Stimulated activated CD4-positive, alpha-beta T cell treated with anti-CD3 and anti-CD28 coated beads, Interleukin-2, amount 100 ng/mL, for 24 hours (primary cell): ENCODE results near the gene RPS6KL1.

Source experiments
- DNase-seq, 2 donors: peaks; one replicate each; pipeline ENCODE4 v3.0.0-alpha.2; 2020

Gene RPS6KL1, protein sequence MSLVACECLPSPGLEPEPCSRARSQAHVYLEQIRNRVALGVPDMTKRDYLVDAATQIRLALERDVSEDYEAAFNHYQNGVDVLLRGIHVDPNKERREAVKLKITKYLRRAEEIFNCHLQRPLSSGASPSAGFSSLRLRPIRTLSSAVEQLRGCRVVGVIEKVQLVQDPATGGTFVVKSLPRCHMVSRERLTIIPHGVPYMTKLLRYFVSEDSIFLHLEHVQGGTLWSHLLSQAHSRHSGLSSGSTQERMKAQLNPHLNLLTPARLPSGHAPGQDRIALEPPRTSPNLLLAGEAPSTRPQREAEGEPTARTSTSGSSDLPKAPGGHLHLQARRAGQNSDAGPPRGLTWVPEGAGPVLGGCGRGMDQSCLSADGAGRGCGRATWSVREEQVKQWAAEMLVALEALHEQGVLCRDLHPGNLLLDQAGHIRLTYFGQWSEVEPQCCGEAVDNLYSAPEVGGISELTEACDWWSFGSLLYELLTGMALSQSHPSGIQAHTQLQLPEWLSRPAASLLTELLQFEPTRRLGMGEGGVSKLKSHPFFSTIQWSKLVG

DNA sequence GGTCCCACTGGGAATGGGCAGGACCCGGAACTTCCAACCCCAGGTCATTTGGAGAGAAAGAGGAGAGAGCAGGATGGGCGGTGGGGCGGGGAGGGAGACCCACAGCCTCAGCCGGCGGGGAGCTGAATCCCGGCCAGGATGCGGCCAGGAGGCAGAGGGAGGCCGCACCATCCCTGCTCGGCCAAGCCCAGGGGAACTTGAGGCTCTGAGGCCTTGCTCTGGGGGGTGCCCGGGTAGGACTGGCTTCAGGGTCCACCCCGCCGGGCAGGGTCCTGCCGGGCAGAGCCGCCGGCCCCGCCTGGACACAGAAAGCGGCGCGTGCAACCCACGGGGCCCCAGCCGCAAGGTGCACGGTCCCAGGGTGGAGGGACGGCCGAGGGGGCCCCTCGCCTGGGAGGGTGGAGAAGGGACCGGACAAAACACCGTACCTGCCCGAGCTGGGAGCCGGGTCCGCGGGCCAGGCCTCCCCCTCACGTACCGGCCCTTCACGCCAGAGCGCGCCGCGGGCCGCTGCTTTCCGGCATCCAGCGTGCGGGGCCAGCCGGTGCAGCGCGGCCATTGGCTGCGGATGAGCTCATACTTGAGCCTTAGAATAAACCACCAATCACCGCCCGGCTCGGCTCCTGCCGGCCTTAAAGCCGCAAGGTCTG lies at the start of gene RPS6KL1:
TSS of gene RPS6KL1 (minus strand) at position 509 of the 650 bp plus-strand sequence. CDS start 1,719 bp downstream, outside the sequence.
- peak; percentile 74 to 81 for DNase-seq

DNA sequence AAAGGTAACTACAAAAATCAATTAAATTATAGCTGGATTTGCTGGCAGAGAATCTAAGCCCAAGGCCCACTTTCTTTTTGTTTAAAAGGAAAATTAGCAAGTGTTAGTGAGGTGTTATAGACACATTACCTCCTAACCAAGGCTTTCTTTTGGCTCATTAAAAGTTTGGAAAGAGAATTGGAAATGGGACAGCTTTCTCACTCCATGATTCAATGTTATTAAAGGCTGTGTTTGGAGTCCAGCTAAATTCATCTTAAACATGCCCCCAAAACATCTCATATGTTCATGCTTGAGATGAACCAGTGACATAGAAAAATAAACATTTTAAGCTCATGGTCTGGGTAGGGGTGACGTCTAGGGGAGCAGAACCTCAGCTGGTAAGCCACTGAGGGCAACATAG lies 45.8 kb upstream of the RPS6KL1 start:
- no peak for DNase-seq

DNA sequence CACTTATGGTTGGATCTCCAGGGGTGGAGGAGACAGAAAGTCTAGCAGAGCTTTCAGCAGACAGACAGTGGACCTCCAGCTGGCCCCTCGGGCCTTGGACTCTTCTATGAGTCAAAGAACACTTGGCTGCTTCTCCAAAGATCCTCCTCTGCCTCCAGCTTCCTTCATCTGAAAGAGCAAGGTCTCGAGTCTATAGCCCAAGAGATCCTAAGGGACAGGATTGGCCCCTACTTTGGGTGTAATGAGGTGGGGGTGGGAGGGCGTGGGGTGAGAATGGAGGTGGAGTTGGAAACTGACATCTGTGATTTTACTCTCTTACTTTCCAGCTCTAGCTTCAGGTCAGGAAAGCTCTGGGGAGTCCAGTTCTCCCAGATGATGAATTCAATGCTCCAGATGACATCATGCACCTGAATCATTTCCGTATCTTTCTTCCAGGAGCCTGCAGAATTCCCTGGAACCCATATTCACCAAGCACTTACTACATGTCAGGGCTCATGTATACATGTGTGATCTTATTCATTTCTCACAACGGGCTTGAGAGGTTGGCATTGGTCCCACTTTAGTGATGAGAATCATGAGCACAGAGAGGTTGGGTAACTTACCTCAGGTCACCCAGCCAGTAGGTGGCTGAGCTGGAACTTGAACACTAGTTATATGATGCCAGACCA lies 42.6 kb upstream of the RPS6KL1 start:
- no peak for DNase-seq

DNA sequence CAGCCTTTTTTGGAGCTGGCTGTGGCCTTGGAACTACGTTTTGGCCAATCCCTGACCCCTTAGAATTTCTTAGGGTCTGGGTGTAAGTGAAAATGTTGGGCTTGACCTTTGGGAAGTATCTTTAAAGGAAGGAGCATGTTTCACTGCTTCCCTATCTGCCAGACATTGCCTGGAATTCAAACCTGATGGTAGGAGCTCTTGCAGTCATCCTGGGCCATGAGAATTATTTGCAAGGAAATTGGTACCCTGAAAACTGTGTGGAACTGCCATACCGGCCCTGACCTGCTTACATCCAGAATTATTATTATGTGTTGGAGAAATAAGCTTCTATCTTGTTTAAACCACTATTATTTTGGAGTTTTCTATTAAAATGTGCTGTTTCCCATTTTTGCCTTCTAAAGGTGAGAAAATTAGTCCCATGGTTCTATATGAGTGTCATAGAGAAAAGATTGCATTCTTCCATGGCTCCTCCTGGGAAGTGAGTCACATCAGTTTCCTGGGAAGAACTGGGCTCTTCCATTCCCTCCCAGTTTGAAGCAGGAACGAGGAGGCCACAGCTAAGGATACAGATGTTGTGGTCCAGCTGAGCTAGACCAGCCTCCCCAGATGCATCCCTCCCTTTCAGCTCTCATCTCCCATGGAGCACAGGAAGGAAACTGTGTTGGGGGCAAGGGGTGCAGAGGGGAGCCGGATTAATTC lies 41.9 kb upstream of the RPS6KL1 start:
- no peak for DNase-seq

DNA sequence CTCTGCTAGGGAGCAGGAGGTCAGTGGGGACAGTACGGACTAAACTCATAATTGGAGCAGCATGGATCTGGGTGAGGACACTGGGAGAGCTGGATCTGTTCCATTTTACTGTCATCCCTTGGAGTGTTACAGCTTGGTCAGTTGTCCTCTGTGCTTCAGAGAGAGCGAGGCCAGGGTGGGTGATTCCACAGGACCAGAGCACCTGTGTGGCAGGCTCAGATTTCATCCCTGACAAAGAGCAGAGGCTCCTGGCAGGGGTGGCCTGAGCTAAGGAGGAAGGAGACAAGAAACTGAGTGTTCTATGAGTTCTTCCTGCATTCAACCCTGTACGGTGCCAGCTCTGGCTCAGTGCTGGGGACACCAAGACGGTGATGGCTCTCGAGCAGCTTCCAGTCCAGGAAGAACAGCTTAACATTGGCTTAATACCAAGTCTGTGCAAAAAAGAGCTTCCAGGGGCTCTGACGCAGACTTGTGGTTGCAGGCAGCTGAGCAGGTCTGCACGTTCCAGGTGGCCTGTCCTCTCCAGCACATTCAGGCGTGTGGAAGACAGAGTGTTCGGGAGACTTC lies 40.7 kb upstream of the RPS6KL1 start:
- no peak for DNase-seq

DNA sequence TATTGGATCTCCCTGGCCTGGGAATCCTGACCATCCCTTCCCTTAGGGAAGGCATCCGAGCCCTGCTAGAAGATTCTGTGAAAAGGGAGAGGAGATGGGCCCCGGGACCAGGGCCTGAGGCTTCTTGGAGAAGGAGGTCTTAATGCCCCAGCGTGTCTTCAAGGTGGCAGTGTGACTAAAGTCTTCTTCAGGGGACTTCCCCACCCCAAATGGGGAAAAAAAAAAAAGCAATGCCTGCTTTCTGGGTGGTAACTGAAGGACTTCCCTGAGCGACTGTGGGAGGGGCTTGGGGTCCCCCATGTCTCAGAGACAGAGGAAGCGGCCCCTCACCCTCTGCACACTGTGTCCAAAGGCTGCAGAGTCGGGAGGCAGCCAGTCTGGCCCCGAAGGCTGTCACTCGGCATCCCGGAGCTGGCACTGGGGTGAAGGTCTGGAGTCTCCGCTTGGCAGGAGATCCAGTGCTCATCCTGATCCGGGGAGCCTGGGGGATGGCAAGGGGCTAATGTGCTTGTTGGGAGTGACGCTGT lies 40.2 kb upstream of the RPS6KL1 start:
- no peak for DNase-seq

DNA sequence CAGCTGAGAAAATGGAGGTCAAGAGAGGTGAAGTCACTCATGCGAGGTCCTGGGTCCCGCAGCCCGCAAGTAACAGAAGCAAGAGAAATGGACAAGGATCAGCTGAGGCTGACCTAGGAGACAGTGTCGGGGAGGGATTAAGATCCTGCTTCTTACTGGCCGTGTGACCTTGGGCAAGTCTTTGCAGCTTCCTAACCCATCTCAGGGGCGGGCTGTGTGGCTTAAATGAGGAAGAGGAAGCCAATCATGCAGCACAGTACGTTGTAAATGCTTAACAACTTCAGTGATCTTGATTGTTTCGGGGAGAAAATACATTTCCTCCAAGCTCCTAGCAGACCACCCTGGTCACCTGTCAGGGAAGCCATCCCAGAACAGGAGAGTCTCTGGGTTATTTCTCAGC lies 39.4 kb upstream of the RPS6KL1 start:
- no peak for DNase-seq

DNA sequence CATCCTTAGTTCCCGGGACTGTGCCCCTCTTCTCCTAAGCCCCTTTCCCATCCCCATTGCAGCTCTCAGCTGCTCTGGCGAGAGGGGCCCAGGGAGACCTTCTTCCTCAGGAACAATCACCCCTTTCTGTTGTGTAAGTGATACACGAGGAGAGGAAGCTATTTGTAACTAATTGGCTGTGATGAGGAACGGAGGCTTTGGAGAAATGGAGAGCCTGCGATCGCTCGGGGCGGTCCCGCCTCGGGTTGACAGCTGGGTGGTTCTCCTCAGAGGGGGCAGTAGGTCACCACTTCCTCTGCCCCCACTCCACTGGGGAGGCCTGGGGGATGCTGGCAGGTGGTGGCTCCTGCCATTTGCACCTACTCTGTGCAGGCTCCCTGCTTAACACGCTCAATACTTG lies 39.0 kb upstream of the RPS6KL1 start:
- no peak for DNase-seq

DNA sequence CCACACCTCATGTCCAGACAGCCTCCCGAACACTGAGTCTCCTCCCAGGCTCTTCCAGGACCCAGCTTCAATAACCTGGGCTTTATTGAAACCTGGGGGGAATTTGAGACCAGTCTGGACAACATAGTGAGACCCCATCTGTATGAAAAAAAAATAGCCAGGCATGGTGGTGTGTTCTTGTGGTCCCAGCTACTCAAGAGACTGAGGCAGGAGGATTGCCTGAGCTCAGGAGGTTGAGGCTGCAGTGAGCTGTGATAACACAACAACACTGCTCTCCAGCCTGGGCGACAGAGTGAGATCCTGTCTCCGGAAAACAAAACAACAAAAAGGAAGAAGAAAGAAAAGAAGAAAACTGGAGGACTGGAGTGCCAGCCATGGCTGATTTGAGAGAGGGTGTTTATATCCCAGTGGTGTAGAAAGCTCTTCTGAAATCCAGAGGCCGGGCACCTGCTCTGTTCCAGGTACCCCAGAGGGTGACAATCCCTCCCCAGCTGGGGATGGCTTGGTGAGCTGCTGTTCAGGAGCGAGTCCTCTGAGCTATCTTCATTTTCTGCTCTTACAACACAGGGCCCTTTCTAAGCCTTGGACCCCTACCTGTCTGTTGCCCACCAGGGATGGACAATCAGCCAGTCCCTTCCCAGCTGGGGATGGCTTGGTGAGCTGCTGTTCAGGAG lies 38.3 kb upstream of the RPS6KL1 start:
- DNase-seq: no peak

DNA sequence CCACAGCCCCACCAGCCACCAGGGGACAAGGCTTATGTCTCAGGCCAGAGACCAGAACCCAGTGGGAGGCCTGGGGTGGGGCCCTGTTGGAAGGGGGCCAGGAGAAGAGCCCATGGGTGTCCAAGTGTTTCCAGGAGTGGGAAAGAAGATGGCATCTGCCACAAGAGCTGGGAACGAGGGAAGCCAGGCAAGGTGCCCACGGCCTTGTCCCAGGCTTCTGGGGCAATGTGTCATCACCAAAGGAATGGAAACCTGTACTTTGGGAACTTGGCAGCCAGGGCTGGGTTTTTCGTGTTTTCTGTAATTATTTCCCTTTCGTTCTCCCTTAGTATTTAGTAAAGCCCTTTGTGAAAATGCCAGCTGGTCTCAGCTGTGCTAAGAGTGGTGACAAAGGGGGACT lies 37.7 kb upstream of the RPS6KL1 start:
- no peak for DNase-seq

DNA sequence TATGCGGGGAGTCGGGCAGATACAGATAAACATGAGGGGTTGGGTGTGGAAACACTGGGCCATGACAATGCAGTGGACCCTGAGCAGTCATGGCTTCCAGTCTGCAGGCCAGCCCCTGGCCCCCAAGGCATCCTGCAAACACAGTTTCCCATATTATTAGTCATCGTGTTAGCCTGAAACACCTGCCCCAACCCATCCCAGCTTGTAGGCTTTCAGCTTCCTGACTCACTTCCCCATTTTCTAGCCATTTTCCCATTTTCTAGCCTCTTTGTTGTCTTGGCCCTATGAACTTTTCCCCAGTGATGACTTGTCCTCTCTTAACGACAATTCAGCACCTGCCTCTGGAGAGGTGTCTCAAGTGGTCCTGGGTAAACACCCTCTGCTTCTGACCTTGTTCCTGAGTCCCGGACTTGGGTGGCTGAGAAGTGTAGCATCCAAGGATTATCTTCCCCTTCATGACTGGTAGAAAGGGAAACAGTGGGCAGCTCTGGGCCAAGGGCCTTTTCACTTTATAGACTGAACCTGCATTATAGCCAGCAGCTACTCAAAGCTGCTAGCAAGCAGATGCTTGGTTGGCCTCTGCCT lies 36.6 kb upstream of the RPS6KL1 start:
- DNase-seq: no peak

DNA sequence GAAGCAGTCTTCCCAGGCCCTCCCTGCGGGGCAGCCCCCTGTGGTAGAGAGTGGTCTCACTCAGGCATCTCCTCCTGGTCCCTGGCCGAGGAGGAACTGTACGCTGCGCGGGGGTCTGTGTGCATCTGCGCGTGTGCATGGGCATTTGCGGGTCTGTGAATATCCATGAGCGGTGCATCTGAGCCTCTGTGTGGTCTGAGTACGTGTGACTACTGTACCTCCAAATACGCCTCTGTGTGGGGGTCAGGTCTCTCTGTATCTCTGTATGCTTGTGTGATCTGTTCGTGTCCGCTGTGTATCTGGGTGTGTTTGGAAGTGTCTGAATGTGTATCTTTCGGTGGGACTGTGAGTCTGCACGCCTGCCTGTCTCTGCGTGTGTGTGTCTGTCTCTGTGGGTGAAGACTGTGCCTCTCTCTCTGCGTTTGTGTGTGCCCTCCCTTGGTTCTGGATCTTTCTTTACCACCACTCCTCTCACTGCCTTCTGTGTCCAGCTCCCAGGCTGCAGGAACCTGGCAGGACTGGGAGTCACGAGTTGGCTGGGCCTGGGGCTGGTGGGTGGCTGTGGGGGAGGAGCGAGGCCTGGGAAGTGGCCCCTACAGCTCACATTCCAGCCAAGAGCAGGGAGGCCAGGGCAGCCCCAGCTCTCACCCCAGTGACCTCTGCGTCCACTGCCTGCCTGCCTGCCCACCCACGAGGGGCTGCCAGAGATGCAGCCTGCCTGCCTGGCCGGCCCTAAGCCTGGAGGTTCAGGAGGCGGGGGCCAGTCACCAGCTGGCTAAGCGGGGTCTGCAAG lies 33.4 kb upstream of the RPS6KL1 start:
- no peak for DNase-seq

DNA sequence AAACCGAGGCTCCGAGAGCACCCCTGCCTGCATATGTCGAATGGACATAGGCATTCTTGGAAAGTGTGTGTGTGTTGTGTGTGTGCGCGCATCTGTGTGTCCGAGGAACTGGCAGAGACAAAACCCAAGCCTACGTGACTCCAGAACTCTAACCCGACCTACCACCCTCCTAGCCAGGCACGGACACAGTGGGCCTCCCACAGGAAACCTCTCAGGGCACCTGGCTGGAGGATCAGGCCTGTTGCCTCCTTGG lies 32.9 kb upstream of the RPS6KL1 start:
- DNase-seq: no peak

DNA sequence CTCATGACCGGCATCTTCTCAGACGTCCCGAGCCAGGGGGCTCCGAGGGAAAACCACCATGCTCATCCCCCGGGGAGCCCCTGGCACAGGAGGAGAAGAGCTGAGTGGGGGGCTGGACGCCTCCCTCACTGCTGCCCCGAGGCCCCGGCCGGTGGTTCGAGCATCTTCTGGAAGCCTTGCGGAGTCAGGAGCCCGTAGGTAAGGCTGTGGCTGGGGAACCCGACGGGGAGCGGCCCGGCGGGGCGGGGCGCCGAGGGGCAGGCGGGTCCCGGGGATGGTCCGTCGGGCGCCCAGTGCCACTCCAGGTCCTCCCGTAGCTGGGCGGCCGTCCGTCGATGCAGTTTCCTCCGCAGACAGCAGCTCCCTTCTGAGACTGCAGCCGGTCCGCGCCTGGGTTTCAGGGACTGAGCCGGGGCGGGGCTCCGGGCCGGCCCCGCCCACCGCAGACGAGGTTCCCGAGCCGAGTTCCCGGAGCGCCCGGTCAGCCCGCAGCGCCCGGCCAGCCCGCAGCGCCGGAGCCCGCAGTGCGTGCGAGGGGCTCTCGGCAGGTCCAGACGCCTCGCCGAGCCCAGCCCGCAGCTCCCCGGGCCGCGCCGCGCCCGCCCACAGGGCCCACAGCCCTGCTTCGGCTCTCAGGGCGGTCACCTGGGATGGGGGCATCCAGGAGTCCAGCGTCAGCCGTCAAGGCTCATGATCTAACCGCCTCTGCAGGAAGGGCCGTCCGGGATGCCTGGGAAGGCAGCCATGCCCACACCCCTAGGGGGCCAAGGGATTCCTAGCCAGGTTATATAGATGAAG lies 32.4 kb upstream of the RPS6KL1 start, which contains the start of gene PGF:
TSS of gene PGF (minus strand) at position 369 of the 798 bp plus-strand sequence. CDS start at position 14, 355 bp downstream.
- peak; percentile 28 to 54 for DNase-seq

DNA sequence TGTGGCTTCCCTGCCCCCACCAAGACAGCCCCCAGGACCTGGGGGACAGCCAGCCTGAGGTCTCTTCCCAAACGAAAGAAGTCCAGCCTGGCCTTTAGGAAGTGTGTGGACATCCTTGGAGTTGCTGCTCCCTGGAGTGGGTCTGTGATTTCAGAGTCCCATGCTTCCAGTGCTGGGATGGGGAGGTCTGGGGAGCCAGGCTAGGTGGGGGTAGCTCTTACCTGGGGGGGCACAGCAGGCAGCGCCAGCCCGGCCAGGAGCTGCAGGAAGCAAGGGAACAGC lies 31.8 kb upstream of the RPS6KL1 start:
- no peak for DNase-seq

DNA sequence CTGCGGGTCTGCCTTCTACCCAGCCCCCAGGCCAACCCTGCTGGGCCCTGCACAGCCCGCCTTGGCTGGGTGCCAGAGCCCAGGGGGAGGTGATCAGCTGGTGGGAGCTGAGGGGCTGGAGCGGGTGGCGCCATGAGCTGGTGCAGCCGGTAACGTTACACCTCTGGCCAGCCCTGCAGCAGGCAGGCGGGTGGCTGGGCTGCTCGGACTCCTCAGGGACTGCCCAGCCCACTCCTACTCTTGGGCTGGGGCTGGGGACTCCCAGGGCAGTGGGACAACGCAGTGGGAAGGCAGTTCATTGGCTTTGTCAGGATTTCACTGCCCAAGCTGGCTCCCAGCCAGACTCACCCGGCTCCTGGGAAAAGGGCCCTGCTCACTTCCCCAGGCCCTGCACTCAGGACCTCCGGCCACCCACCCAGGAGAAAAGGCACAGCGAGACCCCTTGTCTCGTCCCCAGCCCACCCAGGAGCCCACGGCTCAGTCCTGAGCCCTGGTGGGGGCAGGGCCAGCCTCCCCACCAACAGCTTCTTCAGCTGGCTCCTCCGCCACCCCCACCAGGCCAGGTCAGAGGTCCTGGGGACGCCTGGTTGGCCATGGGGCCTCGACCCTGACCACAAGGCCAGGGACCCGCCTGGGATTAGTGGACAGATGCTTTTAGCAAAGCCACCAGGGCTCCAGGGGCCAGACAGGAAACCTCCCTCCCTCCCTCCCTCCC lies 31.3 kb upstream of the RPS6KL1 start:
- no peak for DNase-seq

DNA sequence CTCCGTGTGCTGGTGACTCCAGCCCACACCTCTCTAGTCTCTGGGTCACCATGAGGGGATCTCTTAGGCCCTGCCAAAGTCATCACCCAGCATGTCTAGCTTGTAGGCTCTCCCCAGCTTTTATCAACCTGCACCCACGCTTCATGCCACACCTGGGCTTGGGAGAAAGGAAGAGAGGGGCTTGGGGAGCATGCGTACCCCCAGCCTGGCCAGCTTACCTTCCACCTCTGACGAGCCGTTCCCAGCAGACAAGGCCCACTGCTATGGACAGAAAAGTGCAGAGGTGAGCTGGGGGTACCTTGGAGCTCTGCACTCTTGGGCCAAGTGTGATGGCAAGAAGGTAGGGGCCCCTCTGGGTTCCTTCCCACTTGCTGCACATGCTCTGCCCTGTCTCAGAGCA lies 30.6 kb upstream of the RPS6KL1 start:
- no peak for DNase-seq

DNA sequence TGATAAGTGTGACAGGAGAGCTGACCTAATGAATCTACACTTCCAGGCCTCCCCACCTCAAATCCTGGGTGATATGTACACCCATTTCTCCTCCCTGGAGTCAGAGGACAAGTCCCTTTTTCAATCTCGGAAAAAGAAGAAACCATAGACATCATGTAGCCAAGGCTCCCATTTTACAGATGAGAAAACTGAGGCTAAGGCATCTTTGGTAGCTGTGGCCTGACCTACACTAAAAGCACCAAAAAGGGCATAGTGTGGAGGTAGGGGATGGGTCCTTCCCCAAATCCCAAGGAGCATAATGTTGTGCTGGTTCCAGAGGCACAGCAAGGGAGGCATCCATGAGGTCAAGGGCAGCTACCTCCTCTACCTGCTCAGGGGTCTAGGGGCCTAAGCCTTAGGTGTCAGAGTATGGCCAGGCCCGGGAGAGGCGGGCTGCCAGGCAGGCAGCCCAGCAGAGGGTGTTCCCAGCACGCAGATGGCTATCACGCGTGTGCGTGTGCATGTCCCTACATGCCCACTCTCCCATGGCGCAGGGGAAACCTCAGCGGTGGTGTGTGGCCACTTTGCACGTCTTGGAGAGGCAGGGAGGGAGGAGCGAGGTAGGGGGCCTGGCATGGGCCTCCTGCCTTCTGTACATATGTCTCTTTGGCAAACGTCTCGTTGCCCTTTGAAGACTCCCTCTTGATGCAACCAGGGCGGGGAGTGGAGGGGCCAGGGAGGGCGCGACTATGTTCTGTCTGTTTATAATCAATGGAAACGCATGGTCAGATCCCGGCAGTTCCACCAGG lies 29.8 kb upstream of the RPS6KL1 start:
- DNase-seq: no peak
